ENCODE data around the gene NYNRIN. TPM values are rescaled to one million over a fixed set of nuclear protein-coding genes. Genes with fewer than 3 reads are reported as not detected.
"Not testable (repeated sequence)": the region's sequence is repeated elsewhere in the genome, so short reads cannot be mapped to it uniquely, and the experiment has no call there.

The NYNRIN gene
- total and polyA plus RNA-seq, 8 donors, result 2.1 to 9.0 (median 4.3) TPM

DNA sequence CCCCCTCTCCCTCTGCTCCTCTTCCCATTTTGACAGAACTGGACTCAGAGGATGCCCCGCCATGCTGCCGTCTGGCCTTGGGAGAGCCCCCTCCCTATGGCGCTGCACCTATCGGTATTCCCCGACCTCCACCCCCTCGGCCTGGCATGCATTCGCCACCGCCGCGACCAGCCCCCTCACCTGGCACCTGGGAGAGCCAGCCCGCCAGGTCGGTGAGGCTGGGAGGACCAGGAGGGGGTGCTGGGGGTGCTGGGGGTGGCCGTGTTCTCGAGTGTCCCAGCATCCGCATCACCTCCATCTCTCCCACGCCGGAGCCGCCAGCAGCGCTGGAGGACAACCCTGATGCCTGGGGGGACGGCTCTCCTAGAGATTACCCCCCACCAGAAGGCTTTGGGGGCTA, 29.3 kb upstream of the NYNRIN start:
- H3K4me3 ChIP-seq, result no peak overlapping the region
- intact Hi-C loops (cut with DNase I), result no loop called here
- DNase-seq, result peak in 2 of 6 donors; percentile 47 to 75

GRCh38 chr14:24369907-24370687, 28.7 kb upstream of the NYNRIN start:
- FAIRE-seq (no peak), ATAC-seq (no peak), DNase-seq (peak in 1 of 6 donors; percentile 79)
- WGBS, 2 donors, result 80 to 84% methylated on average over 32 of the region's 32 CpGs
- TF ChIP-seq, protein P1, sequence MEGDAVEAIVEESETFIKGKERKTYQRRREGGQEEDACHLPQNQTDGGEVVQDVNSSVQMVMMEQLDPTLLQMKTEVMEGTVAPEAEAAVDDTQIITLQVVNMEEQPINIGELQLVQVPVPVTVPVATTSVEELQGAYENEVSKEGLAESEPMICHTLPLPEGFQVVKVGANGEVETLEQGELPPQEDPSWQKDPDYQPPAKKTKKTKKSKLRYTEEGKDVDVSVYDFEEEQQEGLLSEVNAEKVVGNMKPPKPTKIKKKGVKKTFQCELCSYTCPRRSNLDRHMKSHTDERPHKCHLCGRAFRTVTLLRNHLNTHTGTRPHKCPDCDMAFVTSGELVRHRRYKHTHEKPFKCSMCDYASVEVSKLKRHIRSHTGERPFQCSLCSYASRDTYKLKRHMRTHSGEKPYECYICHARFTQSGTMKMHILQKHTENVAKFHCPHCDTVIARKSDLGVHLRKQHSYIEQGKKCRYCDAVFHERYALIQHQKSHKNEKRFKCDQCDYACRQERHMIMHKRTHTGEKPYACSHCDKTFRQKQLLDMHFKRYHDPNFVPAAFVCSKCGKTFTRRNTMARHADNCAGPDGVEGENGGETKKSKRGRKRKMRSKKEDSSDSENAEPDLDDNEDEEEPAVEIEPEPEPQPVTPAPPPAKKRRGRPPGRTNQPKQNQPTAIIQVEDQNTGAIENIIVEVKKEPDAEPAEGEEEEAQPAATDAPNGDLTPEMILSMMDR (IDR thresholded peaks at IDR 0.05), result no peak
- no peak overlapping the region for H3K4me3 ChIP-seq
- no peak overlapping the region for H3K27ac ChIP-seq
- H3K9me3 ChIP-seq, result no peaks in the 10 kb centered on the region
- peaks cover 0 to 14% (median 0%) of the 10 kb centered on the region in 3 donors for H3K4me1 ChIP-seq
- H3K27me3 ChIP-seq, result no peaks in the 10 kb centered on the region
- no peaks in the 10 kb centered on the region for H3K36me3 ChIP-seq
- intact Hi-C loops (cut with DNase I), result loop anchor here in 1 of 3 donors (5.0 kb wide), 1 partner anchor 62 kb away; no protein-coding TSS in a partner anchor

More for the DNA sequence above, 29.3 kb upstream of the NYNRIN start:
- no peaks in the 10 kb centered on the region for H3K27me3 ChIP-seq
- FAIRE-seq (no peak), ATAC-seq (no peak)
- peak overlapping the region in 1 of 4 donors; percentile 44 for H3K27ac ChIP-seq
- TF ChIP-seq, protein P1 (IDR thresholded peaks at IDR 0.05), result no peak
- WGBS, 2 donors, result 90 to 92% methylated on average over 20 of the region's 20 CpGs
- H3K4me1 ChIP-seq, result peaks cover 0 to 15% (median 0%) of the 10 kb centered on the region in 3 donors
- no peaks in the 10 kb centered on the region for H3K36me3 ChIP-seq
- H3K9me3 ChIP-seq, result no peaks in the 10 kb centered on the region

- Histone ChIP-seq H3K4me3 (no peak overlapping the region), H3K36me3 (no peaks in the 10 kb centered on the region), H3K27ac (no peak overlapping the region), H3K27me3 (no peaks in the 10 kb centered on the region), H3K4me1 (peaks cover 0 to 10% (median 0%) of the 10 kb centered on the region in 3 donors), H3K9me3 (no peaks in the 10 kb centered on the region)
- intact Hi-C loops (cut with DNase I), result loop anchor here in 1 of 3 donors (5.0 kb wide), 1 partner anchor 62 kb away; no protein-coding TSS in a partner anchor
- FAIRE-seq (no peak), DNase-seq (no peak), ATAC-seq (no peak)
- TF ChIP-seq, protein P1 (IDR thresholded peaks at IDR 0.05), result no peak
- WGBS, 2 donors, result 85 to 95% methylated on average over 1 of the region's 1 CpG
Observed at GRCh38 chr14:24370748-24371147, 28.1 kb upstream of the NYNRIN start.

GRCh38 chr14:24371605-24372004, 27.2 kb upstream of the NYNRIN start:
- not testable (repeated sequence) for H3K9me3 ChIP-seq, ATAC-seq, FAIRE-seq, H3K4me1 ChIP-seq, H3K4me3 ChIP-seq, H3K27me3 ChIP-seq, H3K36me3 ChIP-seq, DNase-seq, H3K27ac ChIP-seq
- intact Hi-C loops (cut with DNase I), result loop anchor here in 1 of 3 donors (5.0 kb wide), 1 partner anchor 61 kb away; no protein-coding TSS in a partner anchor
- WGBS, 2 donors, result 82 to 86% methylated on average over 3 of the region's 3 CpGs

- Histone ChIP-seq H3K27ac (no peak overlapping the region), H3K36me3 (no peaks in the 10 kb centered on the region), H3K4me1 (no peaks in the 10 kb centered on the region), H3K9me3 (no peaks in the 10 kb centered on the region), H3K4me3 (no peak overlapping the region), H3K27me3 (no peaks in the 10 kb centered on the region)
- DNase-seq, result no peak
- intact Hi-C loops (cut with DNase I), result loop anchor here in 1 of 3 donors (5.0 kb wide), 1 partner anchor 59 kb away; no protein-coding TSS in a partner anchor
- TF ChIP-seq, protein P1 (IDR thresholded peaks at IDR 0.05), result no peak
- FAIRE-seq, result no peak
- no peak for ATAC-seq
- WGBS, 2 donors, result 82% methylated on average over 12 of the region's 12 CpGs
Observed at GRCh38 chr14:24372701-24373416, 25.9 kb upstream of the NYNRIN start.

Data from pancreas (tissue), 10 donors.